Measurements from ENCODE around the gene DCHS1.

DCHS1 gene

DNA sequence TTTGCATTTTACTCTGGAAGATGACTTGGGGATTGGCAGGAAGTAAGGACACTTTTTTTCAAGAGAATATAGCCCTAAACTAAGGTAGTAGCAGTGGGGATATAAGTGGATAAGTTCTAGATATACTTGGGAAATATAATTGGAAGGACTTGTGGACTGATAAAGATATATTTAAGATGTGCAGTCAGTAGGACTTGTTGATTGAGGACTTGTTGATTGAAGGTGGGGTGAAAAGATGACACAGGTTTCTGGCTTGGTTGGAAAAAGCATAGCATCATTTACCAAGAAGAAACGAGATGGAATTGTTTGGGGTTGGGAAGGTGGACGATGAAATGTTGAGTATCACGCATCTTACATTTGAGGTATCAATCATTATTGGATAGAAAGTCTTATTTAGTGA lies 42.1 kb downstream of the DCHS1 start:
- Histone ChIP-seq H3K36me3 (ENCODE audit: control insufficient read depth, low read depth, low read length) (peaks cover 31% of the 10 kb centered on the region), H3K4me3 (ENCODE audit: low read length) (peak overlapping the region; percentile 86), H3K9me3 (ENCODE audit: control insufficient read depth, low read depth, low read length) (no peaks in the 10 kb centered on the region), H3K9ac (ENCODE audit: low read length) (no peak overlapping the region), H3K4me1 (ENCODE audit: control insufficient read depth, low read depth, low read length) (no peaks in the 10 kb centered on the region), H3K27ac (ENCODE audit: low read length) (no peak overlapping the region), H3K27me3 (ENCODE audit: control insufficient read depth, insufficient read depth, low read length) (no peaks in the 10 kb centered on the region)

DNA sequence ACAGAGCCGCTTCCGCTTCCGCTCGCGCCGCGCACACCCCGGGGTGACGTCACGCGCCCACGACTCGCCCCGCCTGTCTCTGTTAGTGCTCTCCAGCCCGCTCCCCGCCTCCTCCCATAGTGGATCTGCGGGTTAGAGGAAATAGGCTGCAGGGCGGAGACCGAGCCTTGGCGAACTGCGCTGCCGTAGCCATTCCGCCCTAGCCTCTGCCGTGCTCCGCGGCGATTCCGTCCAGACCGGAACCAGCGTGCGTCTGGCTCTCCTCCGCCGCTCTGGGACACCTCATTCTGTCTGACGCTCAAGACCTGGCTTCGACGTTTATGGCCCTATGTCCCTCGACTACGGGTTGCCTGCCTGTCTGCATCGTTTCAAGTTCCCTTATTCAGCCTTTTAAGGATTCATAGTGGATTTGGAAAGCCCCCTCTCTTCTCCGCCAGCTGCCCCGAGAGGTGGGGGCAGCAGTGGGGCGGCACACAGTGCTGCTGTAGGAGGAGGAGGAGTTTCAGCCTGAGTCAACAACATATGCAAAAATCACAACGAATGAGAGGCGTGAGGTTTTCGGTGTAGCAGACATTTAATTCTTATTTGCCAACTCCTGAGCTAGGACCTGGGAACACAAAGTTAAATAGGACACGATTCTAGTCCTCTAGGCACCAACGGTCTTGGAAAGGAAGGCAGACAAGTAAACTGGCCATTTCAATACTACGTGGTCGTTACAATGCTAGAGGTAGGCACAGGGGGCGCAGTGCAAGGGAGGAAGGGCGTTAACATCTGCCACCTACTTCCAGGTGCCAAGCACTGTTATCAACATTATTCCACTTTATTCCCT lies 43.2 kb downstream of the DCHS1 start, which contains the start of gene TAF10:
TAF10 (minus strand) TSS at position 4 of the 829 bp plus-strand sequence. CDS start 27 bp downstream, outside the sequence.
- H3K9ac ChIP-seq (ENCODE audit: low read length) = peak within 1 kb of the TSS; percentile 82
- peaks cover under 1% of the 10 kb centered on the region for H3K4me1 ChIP-seq (ENCODE audit: control insufficient read depth, low read depth, low read length)
- peaks cover 38% of the 10 kb centered on the region for H3K36me3 ChIP-seq (ENCODE audit: control insufficient read depth, low read depth, low read length)
- peak within 1 kb of the TSS; percentile 76 for H3K27ac ChIP-seq (ENCODE audit: low read length)
- H3K4me3 ChIP-seq (ENCODE audit: low read length) = peak within 1 kb of the TSS; percentile 86
- H3K27me3 ChIP-seq (ENCODE audit: control insufficient read depth, insufficient read depth, low read length) = no peaks in the 10 kb centered on the region
- H3K9me3 ChIP-seq (ENCODE audit: control insufficient read depth, low read depth, low read length) = no peaks in the 10 kb centered on the region

GRCh38 chr11:6611963-6612212 lies 43.7 kb downstream of the DCHS1 start:
- H3K27me3 ChIP-seq (ENCODE audit: control insufficient read depth, insufficient read depth, low read length) = no peaks in the 10 kb centered on the region
- H3K4me1 ChIP-seq (ENCODE audit: control insufficient read depth, low read depth, low read length) = peaks cover 4% of the 10 kb centered on the region
- H3K4me3 ChIP-seq (ENCODE audit: low read length) = peak overlapping the region; percentile 86
- no peak overlapping the region for H3K27ac ChIP-seq (ENCODE audit: low read length)
- H3K9me3 ChIP-seq (ENCODE audit: control insufficient read depth, low read depth, low read length) = no peaks in the 10 kb centered on the region
- peak overlapping the region; percentile 82 for H3K9ac ChIP-seq (ENCODE audit: low read length)
- H3K36me3 ChIP-seq (ENCODE audit: control insufficient read depth, low read depth, low read length) = peaks cover 38% of the 10 kb centered on the region

DNA sequence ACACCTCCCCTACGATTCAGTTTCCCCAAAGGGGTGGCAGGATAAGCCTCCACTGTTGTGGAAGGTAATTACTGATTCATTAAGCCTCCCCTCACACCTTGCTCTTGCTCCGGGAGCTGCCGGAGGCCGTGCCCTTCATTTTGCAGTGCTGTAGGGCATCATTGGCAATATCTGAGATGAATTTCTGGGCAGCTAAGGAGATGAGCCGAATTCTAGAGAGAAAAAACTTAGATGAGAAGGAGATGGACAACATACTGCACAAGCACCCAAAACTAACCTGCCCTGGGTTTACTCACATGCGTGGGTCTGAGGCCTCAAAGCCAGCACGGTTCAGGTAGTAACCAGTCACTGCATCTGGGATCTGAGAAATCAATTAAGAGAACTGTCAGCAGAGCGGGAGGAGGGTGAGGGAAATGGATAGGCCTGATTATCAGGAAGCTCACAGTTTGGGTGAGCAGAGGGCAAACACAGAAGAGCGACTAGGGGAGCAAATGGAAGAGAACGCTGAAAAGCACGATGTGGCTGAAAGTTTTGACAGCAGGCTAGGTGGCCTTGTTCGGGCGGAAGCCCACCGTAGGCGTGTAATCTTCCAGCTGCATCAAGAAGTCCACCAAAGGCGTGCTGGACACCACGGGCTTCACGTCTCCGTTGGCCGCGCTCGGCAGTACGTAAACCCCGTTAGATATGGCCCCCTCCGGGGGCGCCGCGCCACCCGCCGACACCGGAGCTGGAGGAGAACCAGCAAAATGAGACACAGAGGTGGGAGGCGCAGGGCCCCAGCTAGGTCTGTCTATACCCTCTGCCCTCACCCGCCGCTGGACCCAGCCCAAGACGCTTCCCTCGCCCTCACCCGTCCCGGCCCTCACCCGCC lies 44.3 kb downstream of the DCHS1 start:
- peaks cover 10% of the 10 kb centered on the region for H3K4me1 ChIP-seq (ENCODE audit: control insufficient read depth, low read depth, low read length)
- no peaks in the 10 kb centered on the region for H3K27me3 ChIP-seq (ENCODE audit: control insufficient read depth, insufficient read depth, low read length)
- no peaks in the 10 kb centered on the region for H3K9me3 ChIP-seq (ENCODE audit: control insufficient read depth, low read depth, low read length)
- H3K4me3 ChIP-seq (ENCODE audit: low read length) = peak overlapping the region; percentile 86
- H3K27ac ChIP-seq (ENCODE audit: low read length) = peak overlapping the region; percentile 9
- peak overlapping the region; percentile 82 for H3K9ac ChIP-seq (ENCODE audit: low read length)
- peaks cover 38% of the 10 kb centered on the region for H3K36me3 ChIP-seq (ENCODE audit: control insufficient read depth, low read depth, low read length)

GRCh38 chr11:6610591-6610990 lies 45.0 kb downstream of the DCHS1 start:
- peaks cover 11% of the 10 kb centered on the region for H3K4me1 ChIP-seq (ENCODE audit: control insufficient read depth, low read depth, low read length)
- no peaks in the 10 kb centered on the region for H3K9me3 ChIP-seq (ENCODE audit: control insufficient read depth, low read depth, low read length)
- no peak overlapping the region for H3K27ac ChIP-seq (ENCODE audit: low read length)
- H3K36me3 ChIP-seq (ENCODE audit: control insufficient read depth, low read depth, low read length) = peaks cover 36% of the 10 kb centered on the region
- no peaks in the 10 kb centered on the region for H3K27me3 ChIP-seq (ENCODE audit: control insufficient read depth, insufficient read depth, low read length)
- H3K9ac ChIP-seq (ENCODE audit: low read length) = no peak overlapping the region
- no peak overlapping the region for H3K4me3 ChIP-seq (ENCODE audit: low read length)

GRCh38 chr11:6609502-6610015 lies 46.0 kb downstream of the DCHS1 start:
- peaks cover 36% of the 10 kb centered on the region for H3K36me3 ChIP-seq (ENCODE audit: control insufficient read depth, low read depth, low read length)
- no peak overlapping the region for H3K4me3 ChIP-seq (ENCODE audit: low read length)
- no peak overlapping the region for H3K27ac ChIP-seq (ENCODE audit: low read length)
- H3K9ac ChIP-seq (ENCODE audit: low read length) = no peak overlapping the region
- H3K9me3 ChIP-seq (ENCODE audit: control insufficient read depth, low read depth, low read length) = no peaks in the 10 kb centered on the region
- H3K27me3 ChIP-seq (ENCODE audit: control insufficient read depth, insufficient read depth, low read length) = no peaks in the 10 kb centered on the region
- peaks cover 15% of the 10 kb centered on the region for H3K4me1 ChIP-seq (ENCODE audit: control insufficient read depth, low read depth, low read length)

- Histone ChIP-seq H3K9ac (ENCODE audit: low read length) (no peak overlapping the region), H3K27ac (ENCODE audit: low read length) (no peak overlapping the region), H3K36me3 (ENCODE audit: control insufficient read depth, low read depth, low read length) (peaks cover 36% of the 10 kb centered on the region), H3K4me3 (ENCODE audit: low read length) (no peak overlapping the region), H3K27me3 (ENCODE audit: control insufficient read depth, insufficient read depth, low read length) (no peaks in the 10 kb centered on the region), H3K4me1 (ENCODE audit: control insufficient read depth, low read depth, low read length) (peaks cover 15% of the 10 kb centered on the region), H3K9me3 (ENCODE audit: control insufficient read depth, low read depth, low read length) (no peaks in the 10 kb centered on the region)
Observed at GRCh38 chr11:6608726-6609501, 46.7 kb downstream of the DCHS1 start.

GRCh38 chr11:6608011-6608410 lies 47.6 kb downstream of the DCHS1 start:
- Histone ChIP-seq H3K9me3 (ENCODE audit: control insufficient read depth, low read depth, low read length) (no peaks in the 10 kb centered on the region), H3K4me1 (ENCODE audit: control insufficient read depth, low read depth, low read length) (peaks cover 15% of the 10 kb centered on the region), H3K9ac (ENCODE audit: low read length) (no peak overlapping the region), H3K4me3 (ENCODE audit: low read length) (no peak overlapping the region), H3K36me3 (ENCODE audit: control insufficient read depth, low read depth, low read length) (peaks cover 36% of the 10 kb centered on the region), H3K27ac (ENCODE audit: low read length) (no peak overlapping the region), H3K27me3 (ENCODE audit: control insufficient read depth, insufficient read depth, low read length) (no peaks in the 10 kb centered on the region)

GRCh38 chr11:6607190-6607795 lies 48.3 kb downstream of the DCHS1 start:
- Histone ChIP-seq H3K9ac (ENCODE audit: low read length) (peak overlapping the region; percentile 57), H3K4me1 (ENCODE audit: control insufficient read depth, low read depth, low read length) (peaks cover 17% of the 10 kb centered on the region), H3K9me3 (ENCODE audit: control insufficient read depth, low read depth, low read length) (no peaks in the 10 kb centered on the region), H3K27me3 (ENCODE audit: control insufficient read depth, insufficient read depth, low read length) (no peaks in the 10 kb centered on the region), H3K4me3 (ENCODE audit: low read length) (peak overlapping the region; percentile 7), H3K36me3 (ENCODE audit: control insufficient read depth, low read depth, low read length) (peaks cover 36% of the 10 kb centered on the region), H3K27ac (ENCODE audit: low read length) (peak overlapping the region; percentile 82)

DNA sequence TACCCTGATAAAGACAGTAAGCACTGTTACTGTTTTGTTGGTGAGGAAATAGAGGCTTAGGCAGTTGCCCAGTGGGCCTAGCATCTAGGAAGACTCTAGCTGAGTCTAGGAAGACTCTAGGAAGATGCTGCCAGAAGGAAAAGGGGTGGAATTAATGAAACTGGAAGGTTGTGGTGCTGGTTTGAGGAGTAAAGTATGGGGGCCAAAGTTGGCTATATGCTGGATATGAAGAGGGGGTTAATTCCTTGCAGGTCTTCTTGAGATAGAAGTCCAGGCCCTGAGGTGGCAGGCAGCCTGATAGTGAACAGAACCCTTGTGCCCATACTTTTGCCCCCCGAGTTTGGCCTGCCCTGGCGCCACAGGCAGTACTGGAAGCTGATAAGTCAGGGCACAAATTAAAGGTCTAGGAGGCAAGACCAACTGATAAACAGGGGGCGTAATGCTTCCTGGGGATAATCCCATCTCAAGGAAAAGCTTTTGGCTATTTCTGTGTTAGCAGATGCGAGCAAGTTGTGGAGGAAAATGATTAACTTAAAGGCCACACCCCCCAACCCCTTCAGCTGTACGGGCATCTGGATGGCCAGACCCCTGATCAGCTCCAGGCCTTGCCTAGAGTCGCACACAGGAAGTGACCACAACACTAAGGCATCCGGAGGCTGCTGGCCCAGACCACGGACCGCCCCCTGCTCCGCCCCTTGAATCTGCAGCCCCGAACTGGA lies 49.0 kb downstream of the DCHS1 start:
- Histone ChIP-seq H3K9me3 (ENCODE audit: control insufficient read depth, low read depth, low read length) (no peaks in the 10 kb centered on the region), H3K4me1 (ENCODE audit: control insufficient read depth, low read depth, low read length) (peaks cover 19% of the 10 kb centered on the region), H3K27ac (ENCODE audit: low read length) (peak overlapping the region; percentile 79), H3K9ac (ENCODE audit: low read length) (peak overlapping the region; percentile 57), H3K36me3 (ENCODE audit: control insufficient read depth, low read depth, low read length) (peaks cover 37% of the 10 kb centered on the region), H3K27me3 (ENCODE audit: control insufficient read depth, insufficient read depth, low read length) (no peaks in the 10 kb centered on the region), H3K4me3 (ENCODE audit: low read length) (no peak overlapping the region)

Measured in iPS-18a (cell line).